ENCODE data around the gene FSTL1.
A peak's percentile ranks its signal among the peaks of the same experiment; 100 is the strongest.

FSTL1 gene

DNA sequence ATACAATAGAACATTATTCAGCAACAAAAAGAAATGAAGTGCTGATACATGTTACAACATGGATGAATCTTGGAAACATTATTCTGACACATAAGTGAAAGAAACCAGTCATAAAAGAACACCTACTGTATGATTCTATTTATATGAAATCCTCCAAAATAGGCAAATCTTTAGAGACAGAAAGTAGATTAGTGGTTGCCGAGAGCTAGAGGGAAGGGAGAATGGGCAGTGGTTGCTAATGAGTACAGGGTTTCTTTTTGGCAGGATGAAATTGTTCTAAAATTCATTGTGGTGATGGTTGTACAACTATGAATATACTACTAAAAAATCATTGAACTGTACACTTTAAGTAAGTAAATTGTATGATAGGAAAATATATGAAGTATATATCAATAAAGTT is 95.3 kb downstream of the FSTL1 start:
- DNase-seq = no peak
- TF ChIP-seq GATA1 (IDR thresholded peaks at IDR 0.05; ENCODE audit: low read depth, low read length) (no peak), POLR2A (IDR thresholded peaks at IDR 0.05; ENCODE audit: low read length) (no peak)

DNA sequence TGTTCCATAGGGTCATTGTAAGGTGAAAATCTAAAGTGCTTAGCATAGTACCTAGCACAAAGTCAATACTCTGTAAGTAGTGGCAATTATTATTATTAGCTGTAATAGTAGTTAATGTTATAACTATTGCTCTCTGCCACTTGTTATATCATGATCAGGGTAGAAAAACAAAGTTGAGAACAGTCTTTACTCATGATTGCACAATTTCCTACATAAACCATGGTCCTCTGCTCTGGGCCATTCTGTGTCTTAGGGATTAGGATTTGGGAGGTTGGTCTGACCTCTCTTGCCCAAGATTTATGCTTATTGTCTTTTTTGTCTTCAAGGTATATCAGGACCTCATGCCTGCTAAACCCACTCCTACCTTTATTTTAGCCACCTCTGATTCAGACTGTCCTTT is 97.3 kb downstream of the FSTL1 start:
- DNase-seq = no peak

DNA sequence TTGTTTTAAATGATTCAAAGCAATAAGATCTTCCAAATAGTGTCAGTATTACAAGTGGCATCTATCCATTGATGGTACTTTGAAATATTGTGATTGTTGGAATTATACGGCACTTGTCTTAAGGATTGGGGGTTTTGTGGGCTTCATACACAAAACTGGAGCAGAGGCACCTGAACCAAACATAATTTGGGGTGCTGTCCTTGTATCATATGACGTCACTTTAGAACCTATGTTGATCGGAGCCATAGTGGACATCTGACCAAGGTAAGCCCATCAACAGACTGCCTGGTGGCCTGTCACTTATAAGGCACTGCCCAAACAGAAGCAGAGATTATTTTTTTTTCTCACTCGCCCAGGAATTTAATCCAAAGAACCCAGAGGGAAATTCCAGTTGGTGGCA is 98.8 kb downstream of the FSTL1 start:
- TF ChIP-seq GATA1 (IDR thresholded peaks at IDR 0.05; ENCODE audit: low read depth, low read length) = no peak
- no peak for TF ChIP-seq POLR2A (IDR thresholded peaks at IDR 0.05; ENCODE audit: low read length)
- no peak for DNase-seq

More for the DNA sequence above, 97.3 kb downstream of the FSTL1 start:
- TF ChIP-seq POLR2A (IDR thresholded peaks at IDR 0.05; ENCODE audit: low read length) (no peak), GATA1 (IDR thresholded peaks at IDR 0.05; ENCODE audit: low read depth, low read length) (no peak)

DNA sequence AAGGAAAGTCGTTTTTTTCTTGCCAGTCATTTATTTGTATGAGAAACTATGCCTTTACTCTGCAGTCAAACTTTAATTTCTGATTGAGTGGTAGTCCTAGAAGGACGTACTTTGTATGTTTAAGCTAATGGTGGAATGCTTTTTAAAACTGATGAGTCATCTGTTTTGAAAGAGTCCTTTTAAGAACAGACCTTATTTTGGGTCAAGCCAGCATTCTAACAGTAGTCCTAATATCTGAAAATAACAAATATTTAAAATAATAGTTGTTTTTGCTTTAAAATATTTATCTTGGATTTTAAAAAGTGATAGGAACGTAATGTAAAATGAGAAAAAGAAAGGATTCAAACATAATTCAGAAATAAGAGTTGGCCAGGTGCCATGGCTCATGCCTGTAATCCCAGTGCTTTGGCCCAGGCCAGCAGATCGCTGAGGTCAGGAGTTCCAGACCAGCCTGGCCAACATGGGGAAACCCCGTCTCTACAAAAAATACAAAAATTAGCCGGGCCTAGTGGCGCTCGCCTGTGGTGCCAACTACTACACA is 100.3 kb downstream of the FSTL1 start:
- DNase-seq = peak; percentile 39 to 55
- TF ChIP-seq POLR2A (IDR thresholded peaks at IDR 0.05; ENCODE audit: low read length) (no peak), GATA1 (IDR thresholded peaks at IDR 0.05; ENCODE audit: low read depth, low read length) (no peak)

DNA sequence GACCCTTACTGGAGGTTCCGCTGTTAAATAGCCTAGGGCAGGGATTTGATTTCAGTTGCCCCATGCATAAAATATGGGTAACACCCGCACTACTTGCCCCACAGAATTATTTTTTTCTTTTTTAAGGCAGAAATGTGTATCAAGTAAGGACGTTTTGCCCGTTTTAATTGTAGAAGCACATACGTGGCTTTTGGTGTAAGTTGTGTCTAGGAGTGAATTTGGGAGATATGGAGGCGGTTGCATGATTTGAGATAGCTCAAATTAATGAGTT is 101.0 kb downstream of the FSTL1 start:
- TF ChIP-seq GATA1 (IDR thresholded peaks at IDR 0.05; ENCODE audit: low read depth, low read length) = no peak
- TF ChIP-seq POLR2A (IDR thresholded peaks at IDR 0.05; ENCODE audit: low read length) = no peak
- DNase-seq = peak in 1 of 2 experiments; percentile 39

DNA sequence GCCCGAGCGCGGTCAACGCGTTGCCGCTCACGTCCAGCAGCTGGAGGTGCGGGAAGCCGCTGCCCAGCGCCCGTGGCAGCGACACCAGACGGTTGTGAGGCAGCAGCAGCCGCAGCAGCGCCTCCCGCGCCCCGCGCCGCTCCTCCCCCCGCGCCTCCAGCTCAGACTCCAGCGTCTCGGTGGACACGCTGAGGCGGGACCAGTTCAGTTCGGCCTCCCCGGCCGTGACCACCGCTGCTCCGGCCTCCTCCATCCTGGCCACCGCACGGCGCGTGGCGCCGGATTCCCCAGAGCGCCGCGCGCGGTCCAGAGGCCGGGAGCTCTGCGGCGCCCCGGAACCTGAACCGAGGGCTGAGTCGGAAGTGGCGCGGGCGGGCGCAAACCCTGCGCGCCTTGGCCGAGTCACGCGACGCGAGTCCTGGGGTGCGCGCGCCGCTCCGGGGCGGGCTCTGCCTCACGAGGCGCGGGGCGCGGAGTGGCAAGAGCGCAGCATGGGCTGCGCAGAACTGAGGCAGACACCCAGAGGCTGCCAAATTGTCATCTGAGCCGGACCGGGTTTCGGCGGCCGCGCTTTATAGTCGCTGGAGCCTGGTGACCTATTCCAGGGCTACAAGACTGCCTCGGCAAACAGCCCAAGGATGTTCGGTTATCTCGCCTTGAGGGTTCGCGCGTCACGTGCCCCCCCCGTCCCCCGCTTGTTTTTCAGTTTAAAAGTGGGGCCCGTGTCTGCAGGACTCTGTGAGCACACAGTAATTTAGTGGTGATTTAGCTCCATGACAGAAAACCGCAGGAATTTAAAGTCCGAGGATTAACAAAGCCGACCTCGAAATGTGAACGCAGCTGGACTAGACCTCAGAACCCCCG is 101.6 kb downstream of the FSTL1 start, which contains the start of gene LRRC58:
Gene LRRC58 (minus strand): TSS at position 364 of the 864 bp plus-strand sequence. CDS start 111 bp downstream, at position 253.
- DNase-seq = peak; percentile 95 to 97
- TF ChIP-seq POLR2A (IDR thresholded peaks at IDR 0.05; ENCODE audit: low read length) (peak; percentile 96), GATA1 (IDR thresholded peaks at IDR 0.05; ENCODE audit: low read depth, low read length) (no peak)

DNA sequence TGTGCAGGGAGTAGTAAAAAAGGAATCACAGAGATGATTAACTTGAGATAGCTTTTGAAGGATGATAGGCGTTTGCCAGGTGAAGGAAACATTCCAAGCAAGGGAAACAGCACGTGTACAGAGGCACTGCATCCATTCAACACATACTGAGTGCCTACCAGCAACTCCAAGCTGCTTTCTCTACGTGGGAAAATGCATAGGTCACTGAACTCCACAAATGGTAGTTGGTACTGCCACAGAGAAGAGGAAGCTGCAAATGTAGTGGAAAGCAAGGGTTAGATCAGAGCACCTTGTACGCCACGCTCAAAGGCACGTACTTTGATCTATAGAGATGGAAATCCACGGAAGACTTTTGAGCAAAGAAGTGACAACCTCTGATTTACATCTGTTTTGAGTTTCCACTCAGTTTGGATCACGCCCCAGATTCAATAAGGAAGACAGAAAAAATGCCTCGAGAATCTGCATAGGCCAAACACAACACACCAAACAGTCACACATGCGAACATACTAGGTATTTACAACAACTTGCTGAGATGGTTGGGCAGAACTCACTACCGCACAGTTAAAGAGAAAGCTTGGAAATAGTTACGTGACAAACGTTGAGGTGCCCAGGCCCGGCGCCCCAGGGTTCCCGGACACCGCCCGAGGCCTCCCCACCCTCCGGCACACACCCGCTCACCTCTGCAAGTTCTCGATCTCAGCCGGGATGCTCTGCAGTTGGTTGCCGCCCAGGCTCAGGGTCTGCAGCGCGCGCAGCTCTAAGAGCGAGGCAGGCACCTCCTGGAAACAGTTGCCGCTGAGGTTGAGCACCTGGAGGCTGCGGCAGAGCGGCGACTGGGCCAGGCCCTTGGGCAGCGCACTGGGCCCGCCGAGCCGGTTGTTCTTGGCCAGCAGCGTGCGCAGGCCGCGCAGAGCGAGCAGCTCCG is 102.5 kb downstream of the FSTL1 start:
- TF ChIP-seq GATA1 (IDR thresholded peaks at IDR 0.05; ENCODE audit: low read depth, low read length) (no peak), POLR2A (IDR thresholded peaks at IDR 0.05; ENCODE audit: low read length) (no peak)
- DNase-seq = peak; percentile 34 to 48

DNA sequence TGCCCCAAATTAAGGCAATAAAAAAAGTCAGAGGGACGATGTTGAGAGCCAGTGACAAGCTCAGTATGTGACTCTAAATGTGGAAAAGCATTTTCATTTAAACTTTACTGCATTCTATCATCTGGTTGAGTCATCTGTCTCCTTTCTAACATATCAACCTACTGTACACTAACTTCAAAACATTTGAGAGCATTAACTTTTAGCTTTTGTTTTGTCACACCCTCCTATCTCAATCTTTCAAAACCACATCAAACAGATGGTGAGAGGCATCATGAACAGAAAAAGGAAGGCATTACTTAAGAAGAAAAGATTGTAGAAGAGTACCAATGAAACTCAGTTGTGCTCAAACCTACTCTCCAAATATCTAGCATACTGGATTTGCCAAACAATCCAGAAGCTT is 106.4 kb downstream of the FSTL1 start:
- DNase-seq = no peak
- no peak for TF ChIP-seq POLR2A (IDR thresholded peaks at IDR 0.05; ENCODE audit: low read length)
